ENCODE results near the gene ZMIZ1.

The ZMIZ1 gene

DNA sequence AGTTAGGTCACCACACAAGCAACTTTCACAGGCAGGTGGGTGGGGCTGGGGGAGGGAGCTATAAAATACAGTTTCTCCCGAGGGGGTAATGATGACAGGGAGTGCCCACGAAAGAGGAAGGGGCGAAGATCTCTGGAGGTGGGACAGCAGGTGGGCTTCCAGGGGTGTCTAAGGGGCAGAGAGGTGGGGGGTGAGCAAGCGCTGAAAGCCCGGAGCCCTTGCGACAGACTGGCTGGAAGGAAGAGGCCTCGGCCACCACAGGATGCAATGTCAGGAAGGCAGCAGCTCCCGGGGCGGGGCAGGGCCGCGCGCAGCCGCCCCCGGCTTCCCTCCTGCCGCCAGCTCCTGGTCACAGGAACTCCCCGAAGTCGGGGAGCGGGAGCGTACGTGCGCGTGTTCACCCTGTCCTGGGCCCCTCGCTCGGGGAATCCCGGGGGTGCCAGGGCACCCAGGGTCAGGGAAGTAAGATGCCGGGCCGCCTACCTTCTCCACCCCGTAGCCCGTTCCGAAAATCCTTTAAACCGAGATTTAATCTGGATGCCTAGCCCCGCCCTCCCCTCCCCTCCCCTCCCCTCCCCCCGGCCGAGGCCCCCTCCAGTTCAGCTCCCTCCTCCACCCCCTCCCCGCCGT lies 173.3 kb downstream of the ZMIZ1 start:
- H3K9me3 ChIP-seq (ENCODE audit: insufficient read depth, low read depth, low read length) = no peaks in the 10 kb centered on the region
- H3F3A ChIP-seq (ENCODE audit: low read depth) = no peaks in the 10 kb centered on the region
- H3K4me1 ChIP-seq (ENCODE audit: insufficient read depth, low read length, poor library complexity, severe bottlenecking) = peaks cover 3% of the 10 kb centered on the region
- H2AFZ ChIP-seq (ENCODE audit: low read length) = no peak overlapping the region
- H3K36me3 ChIP-seq (ENCODE audit: insufficient read depth, low read length) = peaks cover 56% of the 10 kb centered on the region; the same call in 1 of the 2 replicates
- no peaks in the 10 kb centered on the region for H3K27me3 ChIP-seq (ENCODE audit: insufficient read depth, low read length, poor library complexity, severe bottlenecking)
- TF ChIP-seq EZH2phosphoT487 (IDR thresholded peaks at IDR 0.05; ENCODE audit: borderline replicate concordance) = no peak
- TF ChIP-seq, protein P1, sequence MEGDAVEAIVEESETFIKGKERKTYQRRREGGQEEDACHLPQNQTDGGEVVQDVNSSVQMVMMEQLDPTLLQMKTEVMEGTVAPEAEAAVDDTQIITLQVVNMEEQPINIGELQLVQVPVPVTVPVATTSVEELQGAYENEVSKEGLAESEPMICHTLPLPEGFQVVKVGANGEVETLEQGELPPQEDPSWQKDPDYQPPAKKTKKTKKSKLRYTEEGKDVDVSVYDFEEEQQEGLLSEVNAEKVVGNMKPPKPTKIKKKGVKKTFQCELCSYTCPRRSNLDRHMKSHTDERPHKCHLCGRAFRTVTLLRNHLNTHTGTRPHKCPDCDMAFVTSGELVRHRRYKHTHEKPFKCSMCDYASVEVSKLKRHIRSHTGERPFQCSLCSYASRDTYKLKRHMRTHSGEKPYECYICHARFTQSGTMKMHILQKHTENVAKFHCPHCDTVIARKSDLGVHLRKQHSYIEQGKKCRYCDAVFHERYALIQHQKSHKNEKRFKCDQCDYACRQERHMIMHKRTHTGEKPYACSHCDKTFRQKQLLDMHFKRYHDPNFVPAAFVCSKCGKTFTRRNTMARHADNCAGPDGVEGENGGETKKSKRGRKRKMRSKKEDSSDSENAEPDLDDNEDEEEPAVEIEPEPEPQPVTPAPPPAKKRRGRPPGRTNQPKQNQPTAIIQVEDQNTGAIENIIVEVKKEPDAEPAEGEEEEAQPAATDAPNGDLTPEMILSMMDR (conservative IDR thresholded peaks at IDR 0.05; ENCODE audit: low read length) = no peak
- no peak overlapping the region for H3K9ac ChIP-seq (ENCODE audit: low read depth, low read length, poor library complexity, severe bottlenecking)
- no peak overlapping the region for H3K4me2 ChIP-seq (ENCODE audit: low read depth, low read length, poor library complexity, severe bottlenecking)
- peaks cover 11% of the 10 kb centered on the region for H4K20me1 ChIP-seq (ENCODE audit: insufficient read depth, low read length, poor library complexity, severe bottlenecking)
- H3K9me2 ChIP-seq (replicated peaks; ENCODE audit: low read depth, low read length) = no peaks in the 10 kb centered on the region
- H3K4me3 ChIP-seq (ENCODE audit: low read length, poor library complexity, severe bottlenecking) = no peak overlapping the region
- peaks cover 35% of the 10 kb centered on the region; the same call in 1 of the 2 replicates for H3K79me2 ChIP-seq (ENCODE audit: insufficient read depth, low read length)

- H3K79me2 ChIP-seq (ENCODE audit: insufficient read depth, low read length) = peaks cover 41% of the 10 kb centered on the region; the same call in 1 of the 2 replicates
- H2AFZ ChIP-seq (ENCODE audit: low read length) = no peak overlapping the region
Observed at GRCh38 chr10:79242620-79243152, 173.9 kb downstream of the ZMIZ1 start.

GRCh38 chr10:79243181-79244067 lies 174.7 kb downstream of the ZMIZ1 start:
- peaks cover 12% of the 10 kb centered on the region for H4K20me1 ChIP-seq (ENCODE audit: insufficient read depth, low read length, poor library complexity, severe bottlenecking)
- H3F3A ChIP-seq (ENCODE audit: low read depth) = no peaks in the 10 kb centered on the region
- no peaks in the 10 kb centered on the region for H3K9me3 ChIP-seq (ENCODE audit: insufficient read depth, low read depth, low read length)
- peaks cover 3% of the 10 kb centered on the region for H3K4me1 ChIP-seq (ENCODE audit: insufficient read depth, low read length, poor library complexity, severe bottlenecking)
- peaks cover 48% of the 10 kb centered on the region; the same call in 1 of the 2 replicates for H3K79me2 ChIP-seq (ENCODE audit: insufficient read depth, low read length)
- no peak overlapping the region for H2AFZ ChIP-seq (ENCODE audit: low read length)
- no peak overlapping the region for H3K4me3 ChIP-seq (ENCODE audit: low read length, poor library complexity, severe bottlenecking)
- no peak overlapping the region for H3K9ac ChIP-seq (ENCODE audit: low read depth, low read length, poor library complexity, severe bottlenecking)
- TF ChIP-seq EZH2phosphoT487 (IDR thresholded peaks at IDR 0.05; ENCODE audit: borderline replicate concordance) = no peak
- TF ChIP-seq, protein P1 (conservative IDR thresholded peaks at IDR 0.05; ENCODE audit: low read length) = no peak
- no peak overlapping the region for H3K4me2 ChIP-seq (ENCODE audit: low read depth, low read length, poor library complexity, severe bottlenecking)
- H3K36me3 ChIP-seq (ENCODE audit: insufficient read depth, low read length) = peaks cover 43% of the 10 kb centered on the region; the same call in 1 of the 2 replicates
- no peaks in the 10 kb centered on the region for H3K9me2 ChIP-seq (replicated peaks; ENCODE audit: low read depth, low read length)
- H3K27me3 ChIP-seq (ENCODE audit: insufficient read depth, low read length, poor library complexity, severe bottlenecking) = no peaks in the 10 kb centered on the region

More at GRCh38 chr10:79242620-79243152, 173.9 kb downstream of the ZMIZ1 start:
- Histone ChIP-seq H3K9ac (ENCODE audit: low read depth, low read length, poor library complexity, severe bottlenecking) (no peak overlapping the region), H3K4me1 (ENCODE audit: insufficient read depth, low read length, poor library complexity, severe bottlenecking) (no peaks in the 10 kb centered on the region), H4K20me1 (ENCODE audit: insufficient read depth, low read length, poor library complexity, severe bottlenecking) (peaks cover 11% of the 10 kb centered on the region), H3K9me2 (replicated peaks; ENCODE audit: low read depth, low read length) (no peaks in the 10 kb centered on the region), H3K9me3 (ENCODE audit: insufficient read depth, low read depth, low read length) (no peaks in the 10 kb centered on the region), H3K36me3 (ENCODE audit: insufficient read depth, low read length) (peaks cover 50% of the 10 kb centered on the region; the same call in 1 of the 2 replicates), H3F3A (ENCODE audit: low read depth) (no peaks in the 10 kb centered on the region), H3K4me2 (ENCODE audit: low read depth, low read length, poor library complexity, severe bottlenecking) (no peak overlapping the region), H3K4me3 (ENCODE audit: low read length, poor library complexity, severe bottlenecking) (no peak overlapping the region), H3K27me3 (ENCODE audit: insufficient read depth, low read length, poor library complexity, severe bottlenecking) (no peaks in the 10 kb centered on the region)
- TF ChIP-seq, protein P1 (conservative IDR thresholded peaks at IDR 0.05; ENCODE audit: low read length) = no peak
- no peak for TF ChIP-seq EZH2phosphoT487 (IDR thresholded peaks at IDR 0.05; ENCODE audit: borderline replicate concordance)

Data from Loucy (cell line).